HG03060 (cell line): ENCODE results near the gene TNFRSF9.
"Not testable (repeated sequence)": the region's sequence is repeated elsewhere in the genome, so short reads cannot be mapped to it uniquely, and the experiment has no call there.

Source experiments
- ATAC-seq: cut with Tn5 transposase; IDR thresholded peaks from one replicate; pipeline ENCODE4 v1.9.1; 2021; ENCODE audit warnings: low read depth, moderate number of reproducible peaks; ENCODE audit not compliant: unreplicated experiment

TNFRSF9 gene

DNA sequence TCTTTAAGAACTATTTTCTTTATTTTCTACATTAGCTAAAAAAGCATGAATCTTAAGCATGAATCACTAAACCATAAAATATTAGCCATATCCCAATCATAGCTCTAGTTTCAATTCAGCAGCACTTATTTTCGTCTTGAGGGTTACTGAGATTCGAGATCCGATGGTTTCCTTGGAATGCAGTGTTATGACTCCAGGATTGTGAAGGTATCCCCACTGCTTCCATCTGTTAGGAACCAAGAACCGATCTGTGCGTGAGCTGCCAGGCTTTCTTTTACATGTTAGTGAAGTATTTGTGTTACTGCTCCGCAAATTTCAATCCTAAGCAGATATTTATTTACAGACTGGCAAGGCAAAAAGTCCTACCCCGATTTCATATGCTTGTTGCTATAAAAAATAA, 18.8 kb downstream of the TNFRSF9 start:
- no peak for ATAC-seq

DNA sequence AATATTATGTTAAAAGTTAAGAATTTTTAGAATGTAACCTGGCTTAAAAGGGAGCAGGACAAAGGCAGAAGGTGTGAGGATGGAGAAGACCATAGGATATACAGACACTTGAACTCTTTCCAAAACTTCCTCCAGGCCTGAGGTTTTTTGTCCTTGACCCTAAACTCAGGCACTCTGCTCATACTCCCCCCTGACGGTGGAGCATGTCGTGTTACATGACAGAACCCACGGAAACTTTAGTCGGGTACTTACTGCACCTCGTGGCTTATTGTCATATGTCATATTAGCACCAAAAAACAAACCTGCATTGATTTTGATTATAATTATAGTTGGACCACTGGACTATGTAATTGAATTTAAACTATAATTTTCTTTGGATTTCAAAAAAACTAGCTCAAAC, 20.8 kb downstream of the TNFRSF9 start:
- no peak for ATAC-seq

GRCh38 chr1:7917971-7918370, 22.7 kb downstream of the TNFRSF9 start:
- not testable (repeated sequence) for ATAC-seq

DNA sequence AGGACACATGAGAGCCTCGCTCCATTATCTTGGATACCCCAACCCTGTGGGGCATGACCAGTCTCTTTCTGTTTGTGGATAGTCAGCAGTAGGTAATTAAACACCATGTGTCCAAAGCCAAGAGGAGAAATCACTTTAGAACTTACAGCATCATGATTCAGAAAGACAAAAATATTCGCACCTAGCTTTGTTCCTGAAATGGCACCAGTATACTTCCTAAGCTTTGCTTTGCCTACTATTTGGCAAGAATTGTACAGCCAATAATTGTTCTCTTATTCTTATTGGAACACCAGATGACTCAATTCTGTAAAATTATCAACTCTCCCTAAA, 24.2 kb downstream of the TNFRSF9 start:
- no peak for ATAC-seq

DNA sequence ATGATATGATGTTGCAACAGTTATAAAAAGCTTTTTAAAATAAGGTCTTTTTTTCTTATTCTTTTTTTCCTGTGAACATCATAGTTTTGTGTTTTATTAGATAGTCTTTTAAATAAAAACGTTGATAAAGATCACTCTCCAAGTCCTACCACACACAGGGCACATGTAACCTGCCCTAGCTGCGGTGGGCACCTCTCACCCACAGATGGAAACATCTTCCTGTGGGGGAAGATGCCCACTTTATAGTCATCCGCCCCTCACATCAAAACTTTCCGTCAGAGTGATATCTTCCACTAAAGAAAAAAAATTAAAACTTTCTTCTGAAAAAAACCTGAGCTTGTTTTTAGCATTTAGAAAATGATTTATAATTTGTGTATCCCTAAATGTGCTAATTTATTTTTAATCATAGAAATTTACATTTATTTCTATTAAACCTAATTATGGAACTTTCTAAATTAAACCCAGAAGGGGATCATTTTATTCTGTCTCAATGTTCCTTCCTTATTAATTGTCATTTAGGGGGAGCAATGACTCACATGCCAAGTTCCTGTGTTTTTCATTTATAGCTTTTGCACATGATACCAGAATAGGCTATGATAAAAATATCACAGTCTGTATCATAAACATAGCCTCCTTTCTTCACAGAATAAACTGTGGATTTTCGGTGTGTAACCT, 24.7 kb downstream of the TNFRSF9 start:
- ATAC-seq = no peak

DNA sequence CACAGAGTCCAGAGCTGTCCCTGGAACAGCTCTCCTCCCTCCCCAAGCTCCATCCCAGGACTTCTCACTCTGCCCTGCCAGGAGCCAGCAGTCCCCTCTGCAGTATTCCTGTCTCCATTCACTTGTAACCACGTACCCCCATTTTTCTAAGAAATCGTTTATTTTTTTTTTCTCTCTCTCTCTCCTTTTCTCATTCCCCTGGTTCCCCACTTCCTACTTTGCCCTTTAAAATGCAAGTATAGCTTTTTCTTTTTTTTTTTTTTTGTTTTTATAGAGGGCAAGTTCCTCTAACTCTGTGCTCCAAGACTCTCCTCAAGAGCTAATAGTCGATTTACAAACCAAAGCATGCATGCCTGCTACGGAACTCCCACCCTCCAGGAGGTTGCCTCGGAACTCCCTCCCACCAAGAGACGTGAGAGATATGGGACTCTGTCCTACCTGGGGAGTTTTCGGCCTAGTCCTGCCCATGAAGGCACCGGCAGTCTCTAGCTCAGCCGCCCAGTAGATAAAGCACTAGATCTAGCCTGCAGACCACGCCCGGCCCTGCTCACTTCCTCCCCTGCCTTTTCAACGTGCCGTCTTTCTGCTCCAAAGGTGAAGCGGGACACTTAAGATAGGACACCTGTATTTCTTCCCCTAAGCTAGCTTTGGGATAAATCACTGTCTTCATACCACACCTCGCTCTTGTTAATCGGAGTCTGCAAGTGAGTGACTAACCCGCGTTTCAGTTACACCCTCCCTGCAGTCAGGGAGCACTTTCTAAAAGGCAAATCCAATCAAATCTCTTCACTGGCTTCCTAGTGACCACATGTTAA, 27.7 kb downstream of the TNFRSF9 start:
- ATAC-seq = no peak

DNA sequence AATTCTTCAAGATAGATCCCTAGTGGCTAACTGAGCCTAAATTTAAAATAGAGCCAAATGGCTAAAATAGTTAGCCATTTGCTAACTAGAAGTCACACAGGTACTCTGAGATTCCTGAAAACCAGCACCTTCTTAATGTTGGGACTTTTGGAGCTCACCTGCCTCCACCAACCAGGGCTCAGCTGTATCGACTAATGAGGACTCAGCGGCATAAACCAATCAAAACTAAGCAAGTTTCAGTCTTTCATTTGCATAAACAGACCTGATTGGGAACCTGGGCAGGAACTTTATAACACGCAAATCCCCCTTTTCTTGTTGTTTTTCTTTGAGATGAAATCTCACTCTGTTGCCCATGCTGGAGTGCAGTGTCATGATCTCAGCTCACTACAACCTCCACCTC, 28.5 kb downstream of the TNFRSF9 start:
- no peak for ATAC-seq

DNA sequence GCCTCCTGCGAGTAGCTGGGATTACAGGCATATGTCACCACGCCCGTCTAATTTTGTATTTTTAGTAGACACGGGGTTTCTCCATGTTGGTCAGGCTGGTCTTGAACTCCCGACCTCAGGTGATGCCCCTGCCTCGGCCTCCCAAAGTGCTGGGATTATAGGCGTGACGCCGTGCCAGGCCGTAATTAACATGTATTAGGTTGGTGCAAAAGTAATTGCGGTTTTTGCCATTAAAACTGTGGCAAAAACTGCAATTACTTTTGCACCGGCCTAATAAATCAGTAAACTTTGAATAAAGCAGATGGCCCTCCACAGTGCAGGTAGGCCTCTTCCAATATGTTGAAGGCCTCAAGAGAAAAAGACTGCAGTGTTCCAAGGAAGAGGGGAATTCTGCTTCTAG, 35.4 kb downstream of the TNFRSF9 start:
- ATAC-seq = no peak

GRCh38 chr1:7902478-7903085, 38.1 kb downstream of the TNFRSF9 start:
- no peak for ATAC-seq

DNA sequence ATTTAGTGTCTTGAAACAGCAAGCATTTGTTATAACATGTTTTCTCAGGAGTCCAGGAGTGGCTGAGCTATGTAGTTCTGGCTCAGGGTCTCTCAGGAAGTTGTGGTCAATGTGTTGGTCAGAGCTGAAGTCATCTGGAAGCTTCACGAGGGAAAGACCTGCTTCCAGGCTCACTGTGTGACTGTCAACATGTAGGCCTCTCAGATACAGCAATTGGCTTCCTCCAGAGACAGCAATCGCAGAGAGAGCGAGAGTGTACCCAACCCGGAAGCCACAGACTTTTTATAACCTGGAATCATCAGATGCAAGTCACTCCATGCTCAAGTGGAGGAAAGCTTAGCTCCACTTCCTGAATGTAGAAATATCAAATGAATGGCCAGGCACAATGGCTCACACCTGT, 40.9 kb downstream of the TNFRSF9 start:
- no peak for ATAC-seq

GRCh38 chr1:7898962-7899361, 41.7 kb downstream of the TNFRSF9 start:
- no peak for ATAC-seq

- no peak for ATAC-seq
Observed at GRCh38 chr1:7896994-7897393, 43.6 kb downstream of the TNFRSF9 start.

GRCh38 chr1:7893529-7894180, 47.0 kb downstream of the TNFRSF9 start:
- no peak for ATAC-seq

- no peak for ATAC-seq
Observed at GRCh38 chr1:7891804-7892203, 48.8 kb downstream of the TNFRSF9 start.

- no peak for ATAC-seq
Observed at GRCh38 chr1:7890853-7891252, 49.8 kb downstream of the TNFRSF9 start.

GRCh38 chr1:7888248-7889081, 52.2 kb downstream of the TNFRSF9 start:
- no peak for ATAC-seq

GRCh38 chr1:7886405-7886745, 54.3 kb downstream of the TNFRSF9 start:
- no peak for ATAC-seq

GRCh38 chr1:7885513-7886404, 54.9 kb downstream of the TNFRSF9 start:
- no peak for ATAC-seq

DNA sequence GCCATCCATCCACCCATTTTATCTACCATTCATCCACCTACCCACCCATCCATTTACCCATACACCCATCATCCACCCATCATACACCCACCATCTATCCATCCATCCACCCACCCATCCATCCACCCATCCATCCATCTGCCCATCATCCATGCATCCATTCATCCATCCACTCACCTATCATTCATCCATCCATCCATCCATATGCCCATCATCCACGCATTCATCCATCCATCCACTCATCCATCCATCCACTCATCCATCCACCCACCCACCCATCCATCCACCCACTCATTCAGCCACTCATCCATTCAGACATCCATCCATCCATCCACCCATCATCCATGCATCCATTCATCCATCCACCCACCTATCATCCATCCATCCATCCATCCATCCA, 55.9 kb downstream of the TNFRSF9 start:
- ATAC-seq = no peak

GRCh38 chr1:7879228-7879627, 61.4 kb downstream of the TNFRSF9 start:
- ATAC-seq = no peak
